Measurements from ENCODE around the gene ZNF266. TPM values are rescaled to one million over a fixed set of nuclear protein-coding genes. Genes with fewer than 3 reads are reported as not detected.

ZNF266 gene
- total RNA-seq, 1 donor from 2014 or later, result 11.8 TPM

Other genes starting within 250 kb of the ZNF266 start
- not detected for gene OR7D4, start 216.0 kb downstream of the ZNF266 start, total RNA-seq
- not detected for gene OR7E24, start 184.6 kb downstream of the ZNF266 start, total RNA-seq
- gene ZNF699, start 125.7 kb downstream of the ZNF266 start, total RNA-seq, result 3.5 TPM
- 2.9 TPM for gene ZNF559, start 111.4 kb downstream of the ZNF266 start, total RNA-seq
- 0.20 TPM for gene ZNF177, start 72.6 kb downstream of the ZNF266 start, total RNA-seq
- gene ZNF560, start 63.0 kb upstream of the ZNF266 start, total RNA-seq, result not detected
- gene ZNF426, start 103.1 kb upstream of the ZNF266 start, total RNA-seq, result 31.2 TPM
- gene ZNF121, start 148.9 kb upstream of the ZNF266 start, total RNA-seq, result 28.0 TPM
- gene ZNF561, start 185.7 kb upstream of the ZNF266 start, total RNA-seq, result 41.0 TPM
- gene ZNF562, start 239.5 kb upstream of the ZNF266 start, total RNA-seq, result 46.7 TPM